Mucosa of rectum (tissue), 2 donors: Measurements from ENCODE around the gene SLC7A8.
"Not testable (repeated sequence)": the region's sequence is repeated elsewhere in the genome, so short reads cannot be mapped to it uniquely, and the experiment has no call there.

Source experiments
- H3K27ac ChIP-seq, 2 donors: one replicate each; pipeline ENCODE4 v1.7.0; 2013; ENCODE audit warnings: inconsistent platforms in 2 of 2, low read depth in 2 of 2, low read length in 2 of 2
- H3K27me3 ChIP-seq, 2 donors: one replicate each; pipeline ENCODE4 v1.7.0; 2013; ENCODE audit warnings: low read length in 2 of 2; ENCODE audit not compliant: control insufficient read depth in 2 of 2, insufficient read depth in 2 of 2
- H3K36me3 ChIP-seq, 2 donors: one replicate each; pipeline ENCODE4 v1.7.0; 2013; ENCODE audit warnings: low read length in 2 of 2; ENCODE audit not compliant: control insufficient read depth in 2 of 2, insufficient read depth in 2 of 2
- H3K4me1 ChIP-seq, 2 donors: one replicate each; pipeline ENCODE4 v1.7.0; 2013; ENCODE audit warnings: low read length in 2 of 2, mild to moderate bottlenecking in 1 of 2; ENCODE audit not compliant: control insufficient read depth in 2 of 2, insufficient read depth in 2 of 2
- H3K4me3 ChIP-seq, 2 donors: one replicate each; pipeline ENCODE4 v1.7.0; 2013; ENCODE audit warnings: low read length in 2 of 2
- H3K9ac ChIP-seq, 2 donors: one replicate each; pipeline ENCODE4 v1.7.0; 2013; ENCODE audit warnings: low read length in 2 of 2, low read depth in 1 of 2, mild to moderate bottlenecking in 1 of 2
- H3K9me3 ChIP-seq, 2 donors: one replicate each; pipeline ENCODE4 v1.7.0; 2013; ENCODE audit warnings: low read length in 2 of 2; ENCODE audit not compliant: control insufficient read depth in 2 of 2
- donor health status: healthy.
- donor health status: Normal muscosa, but diverticular disease.

SLC7A8 gene

GRCh38 chr14:23207146-23207540, 23.7 kb upstream of the SLC7A8 start:
- Histone ChIP-seq H3K4me1 (no peaks in the 10 kb centered on the region), H3K9ac (no peak overlapping the region), H3K27ac (no peak overlapping the region), H3K4me3 (no peak overlapping the region), H3K36me3 (no peaks in the 10 kb centered on the region), H3K9me3 (no peaks in the 10 kb centered on the region), H3K27me3 (no peaks in the 10 kb centered on the region)

DNA sequence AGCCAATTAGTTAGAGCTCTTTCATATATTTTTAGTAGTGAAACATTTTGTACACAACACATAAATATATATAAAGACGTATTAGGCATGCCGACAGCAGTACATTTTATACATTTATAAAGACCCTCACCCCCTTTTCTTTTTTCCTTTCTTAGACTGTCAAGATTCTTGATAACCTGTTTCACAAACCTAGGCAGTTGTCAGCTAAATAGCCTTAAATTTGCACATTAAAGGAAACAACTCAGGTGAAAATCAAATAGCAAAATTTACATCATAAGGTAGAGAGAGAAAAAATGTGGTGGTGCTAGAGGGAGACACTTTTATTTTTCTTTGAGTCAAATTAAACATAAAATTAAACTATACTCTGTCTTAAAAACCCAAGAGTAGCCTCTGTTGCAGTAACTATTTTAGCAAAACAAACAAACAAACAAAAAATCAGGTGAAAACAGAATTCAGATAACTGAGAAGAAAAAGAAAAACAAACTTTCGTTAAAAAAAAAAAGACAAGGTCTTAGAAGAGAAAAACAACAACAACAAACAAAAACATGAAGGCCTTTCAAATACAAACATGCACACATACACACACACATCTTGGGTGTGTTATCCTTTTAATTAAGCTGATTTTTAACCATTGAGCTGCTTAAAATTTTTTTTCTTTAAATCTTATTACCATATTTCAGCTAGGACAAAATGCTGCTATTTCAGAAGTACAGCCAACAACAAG, 23.1 kb upstream of the SLC7A8 start:
- Histone ChIP-seq H3K9me3 (no peaks in the 10 kb centered on the region), H3K4me3 (no peak overlapping the region), H3K9ac (no peak overlapping the region), H3K36me3 (no peaks in the 10 kb centered on the region), H3K27ac (no peak overlapping the region), H3K27me3 (no peaks in the 10 kb centered on the region), H3K4me1 (no peaks in the 10 kb centered on the region)

GRCh38 chr14:23202001-23202400, 18.5 kb upstream of the SLC7A8 start:
- no peak overlapping the region for H3K4me3 ChIP-seq
- H3K36me3 ChIP-seq: no peaks in the 10 kb centered on the region
- no peaks in the 10 kb centered on the region for H3K9me3 ChIP-seq
- no peak overlapping the region for H3K27ac ChIP-seq
- peaks cover 0 to 3% of the 10 kb centered on the region in 2 donors for H3K4me1 ChIP-seq
- H3K9ac ChIP-seq: no peak overlapping the region
- H3K27me3 ChIP-seq: no peaks in the 10 kb centered on the region

DNA sequence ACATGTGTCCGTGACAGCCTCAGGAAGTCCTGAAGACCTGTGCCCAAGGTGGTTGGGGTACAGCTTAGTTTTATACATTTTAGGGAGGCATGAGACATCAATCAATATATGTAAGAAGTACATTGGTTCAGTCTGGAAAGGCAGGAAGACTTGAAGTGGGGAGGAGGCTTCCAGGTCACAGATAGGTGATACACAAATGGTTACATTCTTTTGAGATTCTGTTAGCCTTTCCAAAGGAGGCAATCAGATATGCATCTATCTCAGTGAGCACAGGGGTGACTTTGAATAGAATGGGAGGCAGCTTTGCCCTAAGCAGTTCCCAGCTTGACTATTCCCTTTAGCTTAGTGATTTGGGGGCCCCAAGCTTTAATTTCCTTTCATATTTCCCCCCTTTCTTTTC, 15.7 kb upstream of the SLC7A8 start:
- not testable (repeated sequence) for H3K36me3 ChIP-seq, H3K9me3 ChIP-seq, H3K4me1 ChIP-seq, H3K27me3 ChIP-seq, H3K27ac ChIP-seq, H3K4me3 ChIP-seq, H3K9ac ChIP-seq

- not testable (repeated sequence) for H3K9ac ChIP-seq, H3K4me1 ChIP-seq, H3K27ac ChIP-seq, H3K36me3 ChIP-seq, H3K27me3 ChIP-seq, H3K9me3 ChIP-seq, H3K4me3 ChIP-seq
Observed at GRCh38 chr14:23196487-23196886, 13.0 kb upstream of the SLC7A8 start.

DNA sequence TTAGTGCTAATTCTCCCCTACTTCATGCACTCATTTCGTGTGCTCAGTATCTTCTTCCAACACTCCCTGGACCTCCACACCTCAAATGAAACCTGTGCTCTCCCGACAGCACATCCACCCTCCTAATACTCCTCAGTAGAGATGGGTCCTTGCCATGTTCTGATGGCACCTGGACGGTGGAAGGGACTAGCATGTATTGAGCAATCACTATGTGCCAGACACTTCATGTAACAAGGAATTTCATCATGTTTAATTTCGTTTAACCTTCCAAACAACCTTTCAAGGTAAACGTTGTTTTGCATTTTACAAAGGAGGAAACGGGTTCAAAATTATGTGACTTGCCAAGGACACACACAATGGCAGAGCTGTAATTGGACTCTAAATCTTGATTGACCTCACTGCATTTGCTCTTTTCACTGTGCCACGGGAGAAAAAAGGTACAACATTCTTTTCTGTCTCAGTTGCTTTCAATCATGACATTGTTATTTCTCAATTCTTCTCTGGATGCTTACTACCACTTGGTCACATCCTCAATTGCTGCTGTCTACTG, 12.2 kb upstream of the SLC7A8 start:
- peaks cover 0 to 2% of the 10 kb centered on the region in 2 donors for H3K4me1 ChIP-seq
- H3K4me3 ChIP-seq: no peak overlapping the region
- no peaks in the 10 kb centered on the region for H3K9me3 ChIP-seq
- no peak overlapping the region for H3K9ac ChIP-seq
- H3K36me3 ChIP-seq: no peaks in the 10 kb centered on the region
- no peak overlapping the region for H3K27ac ChIP-seq
- H3K27me3 ChIP-seq: no peaks in the 10 kb centered on the region

- Histone ChIP-seq H3K36me3 (no peaks in the 10 kb centered on the region), H3K27me3 (no peaks in the 10 kb centered on the region), H3K4me3 (no peak overlapping the region), H3K9me3 (no peaks in the 10 kb centered on the region), H3K4me1 (no peaks in the 10 kb centered on the region), H3K27ac (no peak overlapping the region), H3K9ac (no peak overlapping the region)
Observed at GRCh38 chr14:23193432-23193831, 10.0 kb upstream of the SLC7A8 start.

- H3K27ac ChIP-seq: no peak overlapping the region
- peaks cover 0 to 3% of the 10 kb centered on the region in 2 donors for H3K4me1 ChIP-seq
- H3K4me3 ChIP-seq: no peak overlapping the region
- H3K9me3 ChIP-seq: no peaks in the 10 kb centered on the region
- H3K36me3 ChIP-seq: no peaks in the 10 kb centered on the region
- no peaks in the 10 kb centered on the region for H3K27me3 ChIP-seq
- H3K9ac ChIP-seq: no peak overlapping the region
Observed at GRCh38 chr14:23187925-23188324, 4.5 kb upstream of the SLC7A8 start.

DNA sequence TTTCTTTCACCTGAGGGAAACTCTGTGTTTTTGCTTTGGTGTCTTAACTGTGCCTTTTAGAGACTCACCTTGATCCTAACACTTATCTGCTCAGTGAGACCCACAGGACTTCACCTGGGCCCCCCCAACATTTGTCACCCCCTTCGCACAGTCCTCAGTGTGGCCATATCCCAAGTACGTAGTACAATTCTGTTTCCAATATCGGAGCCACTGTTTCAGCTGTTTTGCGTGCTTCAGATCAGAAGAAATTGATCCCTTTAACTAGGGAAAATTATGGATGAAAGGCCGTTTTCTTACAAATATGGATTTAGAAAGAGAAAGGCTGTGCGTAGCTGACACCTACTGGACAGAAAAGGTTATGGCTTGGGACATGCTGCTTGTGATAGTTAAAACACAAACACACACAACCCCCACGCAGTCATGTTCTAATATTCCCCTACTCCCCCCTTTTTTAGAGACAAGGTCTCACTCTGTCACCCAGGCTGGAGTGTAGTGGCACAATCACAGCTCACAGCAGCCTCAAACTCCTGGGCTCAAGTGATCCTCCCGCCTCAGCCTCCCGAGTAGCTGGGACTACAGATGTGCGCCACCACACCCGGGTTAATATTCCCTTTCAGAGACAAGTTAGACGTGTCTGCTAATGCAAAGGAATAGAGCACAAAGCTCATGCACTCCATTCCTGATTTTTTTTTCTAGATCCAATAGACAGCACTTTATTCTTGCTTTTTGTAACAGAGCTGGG, 3.6 kb upstream of the SLC7A8 start:
- H3K9ac ChIP-seq: no peak overlapping the region
- H3K27me3 ChIP-seq: no peaks in the 10 kb centered on the region
- no peaks in the 10 kb centered on the region for H3K9me3 ChIP-seq
- H3K4me1 ChIP-seq: peaks cover 3% of the 10 kb centered on the region in 2 donors
- no peak overlapping the region for H3K4me3 ChIP-seq
- H3K27ac ChIP-seq: no peak overlapping the region
- no peaks in the 10 kb centered on the region for H3K36me3 ChIP-seq

DNA sequence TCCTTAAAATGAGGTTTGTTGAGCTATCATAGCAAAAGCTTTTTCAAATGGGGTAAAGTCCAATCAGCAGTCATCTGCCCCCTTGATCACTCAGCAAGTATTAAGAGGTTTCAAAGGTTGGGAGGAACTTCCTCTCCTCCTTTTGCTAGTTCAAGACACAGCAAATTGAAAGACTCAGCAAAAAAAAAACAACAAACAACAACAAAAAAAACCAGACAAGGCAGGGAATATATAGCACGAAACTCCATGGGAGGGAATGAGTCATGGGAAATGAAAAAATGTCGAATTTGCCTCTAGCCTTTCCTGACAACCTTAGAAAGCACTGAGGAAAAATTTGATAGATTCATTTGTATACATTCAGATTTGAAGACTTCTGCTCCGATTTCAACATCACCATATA, 1.6 kb upstream of the SLC7A8 start:
- Histone ChIP-seq H3K9me3 (no peaks in the 10 kb centered on the region), H3K4me1 (peaks cover 5 to 6% of the 10 kb centered on the region in 2 donors), H3K27me3 (no peaks in the 10 kb centered on the region), H3K9ac (no peak overlapping the region), H3K4me3 (no peak overlapping the region), H3K27ac (no peak overlapping the region), H3K36me3 (no peaks in the 10 kb centered on the region)
